Natural killer cell (primary cell): Measurements from ENCODE around the gene GALNTL6. TPM values are rescaled to one million over a fixed set of nuclear protein-coding genes. Genes with fewer than 3 reads are reported as not detected.

Experiments
- ATAC-seq, 3 donors: fragments of 150-1000 bp in 2 of 3; fragments of 200-7000 bp in 1 of 3; cut with Tn5 transposase; 1 replicate in 1 of 3; 2 replicates in 2 of 3; pipeline ENCODE4 v1.10.0; 2021; ENCODE audit warnings: mild to moderate bottlenecking in 2 of 3, moderate library complexity in 2 of 3
- DNase-seq, 2 donors: peaks; one replicate each; pipeline versions ENCODE4 v3.0.0 to v3.0.0-alpha.2; 2013 to 2021; ENCODE audit warnings: mixed read lengths in 1 of 2
- H3K27ac ChIP-seq: one replicate; pipeline ENCODE4 v1.5.1; 2013; ENCODE audit warnings: mild to moderate bottlenecking, low read length
- H3K27me3 ChIP-seq: one replicate; pipeline ENCODE4 v1.6.1; 2013; ENCODE audit warnings: low read length; ENCODE audit not compliant: control insufficient read depth, insufficient read depth
- H3K36me3 ChIP-seq: one replicate; pipeline ENCODE4 v1.6.1; 2013; ENCODE audit warnings: low read length; ENCODE audit not compliant: control insufficient read depth, insufficient read depth
- H3K4me1 ChIP-seq: one replicate; pipeline ENCODE4 v1.6.1; 2013; ENCODE audit warnings: low read length; ENCODE audit not compliant: control insufficient read depth, insufficient read depth
- H3K4me3 ChIP-seq: one replicate; pipeline ENCODE4 v1.5.1; 2013; ENCODE audit warnings: low read length
- H3K9me3 ChIP-seq: one replicate; pipeline ENCODE4 v1.6.1; 2013; ENCODE audit warnings: low read length; ENCODE audit not compliant: control insufficient read depth, insufficient read depth
- H3K27ac Mint-ChIP-seq, 2 donors: one replicate each; pipeline ENCODE4 v1.8.0; 2022; ENCODE audit warnings: mild to moderate bottlenecking in 2 of 2, mixed read lengths in 2 of 2, moderate library complexity in 1 of 2
- H3K27me3 Mint-ChIP-seq, 2 donors: one replicate each; pipeline ENCODE4 v1.8.0; 2022; ENCODE audit warnings: low read depth in 2 of 2, mixed read lengths in 2 of 2
- H3K36me3 Mint-ChIP-seq: one replicate; pipeline ENCODE4 v1.8.0; 2022; ENCODE audit warnings: mixed read lengths
- H3K4me1 Mint-ChIP-seq, 2 donors: one replicate each; pipeline ENCODE4 v1.8.0; 2022; ENCODE audit warnings: mixed read lengths in 2 of 2
- H3K4me3 Mint-ChIP-seq: one replicate; pipeline ENCODE4 v1.8.0; 2022; ENCODE audit warnings: mild to moderate bottlenecking, moderate library complexity, mixed read lengths
- H3K9me3 Mint-ChIP-seq, 2 donors: one replicate each; pipeline ENCODE4 v1.8.0; 2022; ENCODE audit warnings: mixed read lengths in 2 of 2
- WGBS: methylation state at CpG from one replicate; pipeline ENCODE4 v1.1.7; 2013; ENCODE audit warnings: missing lambda C conversion rate; ENCODE audit not compliant: insufficient coverage; 5-methylcytosine and 5-hydroxymethylcytosine counted together
- intact Hi-C: fragments of 100-400 bp; cut with micrococcal nuclease; formaldehyde crosslinking; loops from one replicate; pipeline ENCODE4 v1.14.2; 2022
- total RNA-seq, 4 donors: library from RNA; stranded (reverse); fragments of 120-200 nt in 1 of 4; gene quantifications; one replicate each; pipeline versions ENCODE4 v1.2.3 to v1.2.4, GENCODE V29; 2013 to 2022
- TF ChIP-seq, protein P1 (sequence below): fragments of 200-600 bp; IDR thresholded peaks from one replicate; pipeline ENCODE4 v1.8.0; 2022; ENCODE audit warnings: antibody characterized with exemption

Gene GALNTL6
- total RNA-seq, 3 donors from 2014 or later (not counting 1 experiment from before 2014, with no cell fraction given), result not detected

DNA sequence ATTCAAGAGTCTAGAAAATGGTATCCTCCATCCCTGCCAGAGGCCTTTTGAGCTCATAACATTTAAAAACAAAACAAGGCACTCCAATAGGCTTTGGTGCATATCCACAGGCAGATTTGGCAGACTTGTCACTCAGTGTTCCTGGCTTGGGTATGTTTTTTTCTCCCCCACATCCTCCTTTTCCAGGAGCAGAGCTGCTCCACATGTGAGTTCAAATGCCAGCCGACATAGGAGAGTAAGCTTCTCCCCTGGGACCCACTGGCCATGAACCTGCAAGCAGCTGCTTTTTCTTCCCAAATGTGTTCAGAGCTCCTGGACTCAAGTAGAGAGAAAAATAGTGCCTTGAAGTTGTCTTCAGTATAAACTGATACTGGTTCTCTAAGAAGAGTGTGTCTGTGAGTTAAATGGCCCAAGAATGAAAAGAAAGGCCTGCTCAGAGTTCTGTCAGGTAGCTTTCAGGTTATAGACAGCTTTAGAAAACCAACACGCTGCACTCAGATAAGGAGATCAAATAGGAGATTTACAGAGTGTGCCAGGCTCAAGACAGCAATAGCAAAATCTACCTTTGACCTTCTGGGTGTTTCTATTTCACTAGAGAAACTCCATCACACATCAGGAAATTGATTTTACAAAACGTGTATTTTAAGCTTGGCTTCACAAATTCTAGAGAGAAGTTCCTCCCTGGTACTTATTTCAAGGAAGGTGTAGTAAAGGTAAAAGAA, 1192.9 kb downstream of the GALNTL6 start:
- no peaks in the 10 kb centered on the region for H3K9me3 Mint-ChIP-seq
- WGBS, result 76% methylated on average over 3 of the region's 3 CpGs

DNA sequence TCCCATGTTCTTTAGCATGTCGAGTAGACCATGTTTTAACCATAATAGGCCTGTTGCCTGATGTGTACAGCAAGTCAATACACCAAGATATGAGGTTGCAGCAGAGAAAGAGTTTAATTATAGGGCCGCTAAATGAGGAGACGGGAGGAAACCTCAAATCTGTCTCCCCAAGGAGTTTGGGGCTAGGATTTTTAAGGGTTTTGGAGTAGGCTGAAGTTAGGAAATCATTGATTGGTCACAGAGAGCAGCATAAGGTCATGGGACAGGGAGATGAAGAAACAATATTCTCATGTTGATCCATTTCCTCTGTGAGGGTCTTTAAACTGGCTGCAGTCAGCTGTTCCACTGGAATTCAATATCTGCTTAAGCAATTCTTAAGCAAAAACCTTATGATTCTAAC, 1195.2 kb downstream of the GALNTL6 start:
- intact Hi-C loops, result no loop called here
- no peak overlapping the region for H3K27ac Mint-ChIP-seq
- Histone ChIP-seq H3K4me1 (no peaks in the 10 kb centered on the region), H3K27me3 (no peaks in the 10 kb centered on the region), H3K9me3 (no peaks in the 10 kb centered on the region), H3K36me3 (no peaks in the 10 kb centered on the region), H3K27ac (no peak overlapping the region), H3K4me3 (no peak overlapping the region)
- DNase-seq (no peak), ATAC-seq (no peak)
- TF ChIP-seq, protein P1, sequence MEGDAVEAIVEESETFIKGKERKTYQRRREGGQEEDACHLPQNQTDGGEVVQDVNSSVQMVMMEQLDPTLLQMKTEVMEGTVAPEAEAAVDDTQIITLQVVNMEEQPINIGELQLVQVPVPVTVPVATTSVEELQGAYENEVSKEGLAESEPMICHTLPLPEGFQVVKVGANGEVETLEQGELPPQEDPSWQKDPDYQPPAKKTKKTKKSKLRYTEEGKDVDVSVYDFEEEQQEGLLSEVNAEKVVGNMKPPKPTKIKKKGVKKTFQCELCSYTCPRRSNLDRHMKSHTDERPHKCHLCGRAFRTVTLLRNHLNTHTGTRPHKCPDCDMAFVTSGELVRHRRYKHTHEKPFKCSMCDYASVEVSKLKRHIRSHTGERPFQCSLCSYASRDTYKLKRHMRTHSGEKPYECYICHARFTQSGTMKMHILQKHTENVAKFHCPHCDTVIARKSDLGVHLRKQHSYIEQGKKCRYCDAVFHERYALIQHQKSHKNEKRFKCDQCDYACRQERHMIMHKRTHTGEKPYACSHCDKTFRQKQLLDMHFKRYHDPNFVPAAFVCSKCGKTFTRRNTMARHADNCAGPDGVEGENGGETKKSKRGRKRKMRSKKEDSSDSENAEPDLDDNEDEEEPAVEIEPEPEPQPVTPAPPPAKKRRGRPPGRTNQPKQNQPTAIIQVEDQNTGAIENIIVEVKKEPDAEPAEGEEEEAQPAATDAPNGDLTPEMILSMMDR, result no peak
- no peak overlapping the region for H3K4me3 Mint-ChIP-seq
- no peaks in the 10 kb centered on the region for H3K9me3 Mint-ChIP-seq
- no peaks in the 10 kb centered on the region for H3K4me1 Mint-ChIP-seq
- peaks cover 0 to 4% of the 10 kb centered on the region in 2 donors for H3K27me3 Mint-ChIP-seq
- WGBS, result 80% methylated on average over 3 of the region's 3 CpGs
- H3K36me3 Mint-ChIP-seq, result no peaks in the 10 kb centered on the region

More for the DNA sequence above, 1192.9 kb downstream of the GALNTL6 start:
- H3K36me3 Mint-ChIP-seq, result no peaks in the 10 kb centered on the region
- DNase-seq, result no peak
- Histone ChIP-seq H3K27me3 (no peaks in the 10 kb centered on the region), H3K9me3 (no peaks in the 10 kb centered on the region), H3K4me3 (no peak overlapping the region), H3K36me3 (no peaks in the 10 kb centered on the region), H3K4me1 (no peaks in the 10 kb centered on the region), H3K27ac (no peak overlapping the region)
- TF ChIP-seq, protein P1, result no peak
- peaks cover 0 to 4% of the 10 kb centered on the region in 2 donors for H3K27me3 Mint-ChIP-seq
- no peak overlapping the region for H3K4me3 Mint-ChIP-seq
- intact Hi-C loops, result no loop called here
- no peaks in the 10 kb centered on the region for H3K4me1 Mint-ChIP-seq
- no peak for ATAC-seq
- H3K27ac Mint-ChIP-seq, result no peak overlapping the region

DNA sequence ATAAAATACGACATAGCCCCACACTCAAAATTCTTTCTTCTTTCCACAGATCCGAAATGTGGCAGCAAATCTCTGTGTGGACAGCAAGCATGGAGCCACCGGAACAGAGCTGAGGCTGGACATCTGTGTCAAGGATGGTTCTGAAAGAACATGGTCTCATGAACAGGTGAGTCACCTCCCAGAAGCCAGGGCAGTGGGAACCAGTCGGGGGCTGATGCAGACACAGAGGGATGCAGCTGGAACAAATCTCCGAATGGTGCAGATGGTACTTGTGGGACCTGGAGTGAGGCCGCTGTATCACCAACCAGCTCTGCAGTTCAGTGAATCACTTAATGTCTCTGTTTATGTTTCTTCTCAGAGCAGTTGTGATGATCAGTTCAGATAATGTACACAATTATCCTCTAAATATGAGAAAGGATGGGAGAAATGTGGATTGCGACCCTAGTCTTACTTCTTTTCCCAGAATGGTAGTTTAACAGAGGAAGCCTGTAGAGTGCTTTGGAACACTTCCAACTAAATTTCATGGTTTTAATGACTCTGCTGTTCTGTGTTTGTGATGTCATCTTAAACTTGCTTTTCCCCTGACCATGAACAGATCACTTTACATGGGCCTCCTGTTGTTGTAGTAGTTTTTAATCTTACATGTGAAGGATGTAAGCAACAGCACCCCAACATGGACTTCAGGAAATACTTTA, 1196.1 kb downstream of the GALNTL6 start:
- no peak for ATAC-seq
- intact Hi-C loops, result no loop called here
- H3K27ac Mint-ChIP-seq, result no peak overlapping the region

More for the DNA sequence above, 1196.1 kb downstream of the GALNTL6 start:
- TF ChIP-seq, protein P1, result no peak
- Mint-ChIP-seq H3K4me1 (no peaks in the 10 kb centered on the region), H3K36me3 (no peaks in the 10 kb centered on the region), H3K4me3 (no peak overlapping the region), H3K27me3 (peaks cover 0 to 4% of the 10 kb centered on the region in 2 donors), H3K9me3 (no peaks in the 10 kb centered on the region)
- Histone ChIP-seq H3K4me1 (no peaks in the 10 kb centered on the region), H3K27me3 (no peaks in the 10 kb centered on the region), H3K4me3 (no peak overlapping the region), H3K27ac (no peak overlapping the region), H3K36me3 (no peaks in the 10 kb centered on the region), H3K9me3 (no peaks in the 10 kb centered on the region)
- no peak for DNase-seq
- 91% methylated on average over 6 of the region's 7 CpGs for WGBS
